Measurements from ENCODE around the gene HOXA11.

Gene HOXA11

DNA sequence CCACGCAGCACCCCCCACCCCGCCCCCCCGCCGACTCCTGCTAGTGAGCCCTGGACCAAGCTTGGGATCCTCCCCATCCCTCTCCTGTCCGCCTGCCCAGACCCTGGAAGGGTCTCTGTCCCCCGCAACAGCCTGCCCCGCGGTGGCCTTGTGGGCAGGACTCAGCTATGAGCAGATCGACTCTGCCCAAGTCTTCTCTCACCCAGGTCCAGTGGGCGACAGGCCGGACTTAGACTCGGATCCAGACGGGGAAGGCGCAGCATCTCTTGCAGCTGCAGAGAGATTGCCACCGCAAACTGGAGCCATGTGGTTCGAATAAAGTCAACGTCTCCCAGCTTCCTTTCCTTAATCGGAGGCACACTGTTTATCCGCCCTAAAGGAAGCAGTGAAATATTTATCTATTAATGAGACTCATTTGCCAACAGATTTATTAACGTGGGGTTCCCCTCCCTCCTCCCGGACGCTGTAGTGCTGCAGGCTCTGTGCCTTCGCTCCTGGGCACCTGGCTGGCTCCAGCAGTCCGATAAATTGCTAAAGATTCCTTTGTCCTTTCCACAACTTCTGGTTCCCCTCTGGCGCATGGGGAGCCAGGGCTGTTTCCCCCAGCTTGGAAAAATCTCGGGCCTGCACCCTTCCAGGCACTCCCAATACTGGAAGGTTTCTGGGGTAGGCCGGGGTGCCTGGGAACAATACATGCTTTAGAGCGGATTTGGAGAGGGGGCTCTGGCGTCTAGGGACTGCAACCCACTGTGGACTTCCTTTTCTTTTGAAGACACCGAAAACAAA, 27.9 kb downstream of the HOXA11 start:
- peak in 1 of 3 donors; percentile 72 for DNase-seq
- Histone ChIP-seq H3K9me3 (ENCODE audit: control extremely low read depth in 1 of 5, control insufficient read depth in 4 of 5, insufficient read depth in 2 of 5, low read depth in 1 of 5, low read length in 4 of 5) (no peaks in the 10 kb centered on the region), H3K4me3 (ENCODE audit: control insufficient read depth in 1 of 7, extremely low read depth in 1 of 7, insufficient read depth in 4 of 7, low read depth in 2 of 7, low read length in 6 of 7) (peak overlapping the region; percentile 28 to 100 (median 82)), H3K4me1 (ENCODE audit: control extremely low read depth in 1 of 4, control insufficient read depth in 4 of 4, insufficient read depth in 4 of 4, low read length in 3 of 4) (peaks cover 4 to 89% (median 79%) of the 10 kb centered on the region in 4 experiments), H3K27ac (ENCODE audit: insufficient read depth in 1 of 2, low read depth in 1 of 2, low read length in 2 of 2, poor library complexity in 1 of 2, severe bottlenecking in 2 of 2) (peak overlapping the region; percentile 86 to 96), H3K27me3 (replicated peaks in 2 of 5; ENCODE audit: control insufficient read depth in 4 of 5, insufficient read depth in 5 of 5, low read length in 4 of 5) (no peaks in the 10 kb centered on the region), H3K36me3 (ENCODE audit: control insufficient read depth in 4 of 4, insufficient read depth in 4 of 4, low read length in 3 of 4) (peaks cover 0 to 21% (median 0%) of the 10 kb centered on the region in 4 experiments)
- WGBS (ENCODE audit: insufficient coverage): 3% methylated on average over 19 of the region's 30 CpGs
- ChIA-PET CTCF (interaction anchor here (0.7 to 4.1 kb wide), 17 partner anchors 9 to 1264 kb away, joined by 3 to 41 read pairs (median 6); partner anchors contain the start of gene HOXA9), POLR2A (interaction anchor here (0.9 to 1.6 kb wide), 3 partner anchors 9 to 781 kb away, joined by 3 to 9 read pairs (median 3); partner anchors contain the start of genes HOXA4 and HOXA9)

GRCh38 chr7:27156508-27156898, 28.5 kb downstream of the HOXA11 start, which contains the start of gene HOXA7:
HOXA7 (minus strand) TSS chr7:27156675; CDS start chr7:27156545, 130 bp downstream.
- POLR2A ChIA-PET: interaction anchor here (0.9 to 1.6 kb wide), 4 partner anchors 9 to 957 kb away, joined by 3 to 9 read pairs (median 3); partner anchors contain the start of genes HOXA4 and HOXA9
- peak within 1 kb of the TSS; percentile 32 to 100 (median 82) for H3K4me3 ChIP-seq (ENCODE audit: control insufficient read depth in 1 of 7, extremely low read depth in 1 of 7, insufficient read depth in 4 of 7, low read depth in 2 of 7, low read length in 6 of 7)
- no peaks in the 10 kb centered on the region for H3K27me3 ChIP-seq (replicated peaks in 2 of 5; ENCODE audit: control insufficient read depth in 4 of 5, insufficient read depth in 5 of 5, low read length in 4 of 5)
- H3K9me3 ChIP-seq (ENCODE audit: control extremely low read depth in 1 of 5, control insufficient read depth in 4 of 5, insufficient read depth in 2 of 5, low read depth in 1 of 5, low read length in 4 of 5): no peaks in the 10 kb centered on the region
- peaks cover 4 to 85% (median 76%) of the 10 kb centered on the region in 4 experiments for H3K4me1 ChIP-seq (ENCODE audit: control extremely low read depth in 1 of 4, control insufficient read depth in 4 of 4, insufficient read depth in 4 of 4, low read length in 3 of 4)
- peak; percentile 83 to 94 (median 92) for DNase-seq
- H3K36me3 ChIP-seq (ENCODE audit: control insufficient read depth in 4 of 4, insufficient read depth in 4 of 4, low read length in 3 of 4): peaks cover 0 to 17% (median 0%) of the 10 kb centered on the region in 4 experiments
- CTCF ChIA-PET: interaction anchor here (0.7 to 4.1 kb wide), 15 partner anchors 9 to 1263 kb away, joined by 3 to 41 read pairs (median 6); partner anchors contain the start of gene HOXA9
- peak within 1 kb of the TSS; percentile 86 to 96 for H3K27ac ChIP-seq (ENCODE audit: insufficient read depth in 1 of 2, low read depth in 1 of 2, low read length in 2 of 2, poor library complexity in 1 of 2, severe bottlenecking in 2 of 2)
- WGBS (ENCODE audit: insufficient coverage): 0% methylated on average over 14 of the region's 33 CpGs

- DNase-seq: peak; percentile 60 to 78 (median 71)
- POLR2A ChIA-PET: interaction anchor here (0.9 to 1.6 kb wide), 5 partner anchors 10 to 956 kb away, joined by 3 to 9 read pairs (median 3); partner anchors contain the start of genes HOXA4 and HOXA9
- under 1% methylated on average over 51 of the region's 63 CpGs for WGBS (ENCODE audit: insufficient coverage)
- Histone ChIP-seq H3K27me3 (replicated peaks in 2 of 5; ENCODE audit: control insufficient read depth in 4 of 5, insufficient read depth in 5 of 5, low read length in 4 of 5) (no peaks in the 10 kb centered on the region), H3K36me3 (ENCODE audit: control insufficient read depth in 4 of 4, insufficient read depth in 4 of 4, low read length in 3 of 4) (peaks cover 0 to 17% (median 0%) of the 10 kb centered on the region in 4 experiments), H3K27ac (ENCODE audit: insufficient read depth in 1 of 2, low read depth in 1 of 2, low read length in 2 of 2, poor library complexity in 1 of 2, severe bottlenecking in 2 of 2) (peak overlapping the region; percentile 76 to 96), H3K9me3 (ENCODE audit: control extremely low read depth in 1 of 5, control insufficient read depth in 4 of 5, insufficient read depth in 2 of 5, low read depth in 1 of 5, low read length in 4 of 5) (no peaks in the 10 kb centered on the region), H3K4me3 (ENCODE audit: control insufficient read depth in 1 of 7, extremely low read depth in 1 of 7, insufficient read depth in 4 of 7, low read depth in 2 of 7, low read length in 6 of 7) (peak overlapping the region; percentile 32 to 100 (median 82)), H3K4me1 (ENCODE audit: control extremely low read depth in 1 of 4, control insufficient read depth in 4 of 4, insufficient read depth in 4 of 4, low read length in 3 of 4) (peaks cover 4 to 86% (median 77%) of the 10 kb centered on the region in 4 experiments)
- CTCF ChIA-PET: interaction anchor here (0.7 to 4.1 kb wide), 18 partner anchors 6 to 1263 kb away, joined by 3 to 41 read pairs (median 6); partner anchors contain the start of genes HOXA5 and HOXA9
These were observed 29.1 kb downstream of the HOXA11 start for GRCh38 chr7:27155816-27156507.

GRCh38 chr7:27154901-27155815, 29.9 kb downstream of the HOXA11 start:
- Histone ChIP-seq H3K9me3 (ENCODE audit: control extremely low read depth in 1 of 5, control insufficient read depth in 4 of 5, insufficient read depth in 2 of 5, low read depth in 1 of 5, low read length in 4 of 5) (no peaks in the 10 kb centered on the region), H3K4me3 (ENCODE audit: control insufficient read depth in 1 of 7, extremely low read depth in 1 of 7, insufficient read depth in 4 of 7, low read depth in 2 of 7, low read length in 6 of 7) (peak overlapping the region; percentile 24 to 100 (median 82)), H3K36me3 (ENCODE audit: control insufficient read depth in 4 of 4, insufficient read depth in 4 of 4, low read length in 3 of 4) (peaks cover 0 to 20% (median 0%) of the 10 kb centered on the region in 4 experiments), H3K4me1 (ENCODE audit: control extremely low read depth in 1 of 4, control insufficient read depth in 4 of 4, insufficient read depth in 4 of 4, low read length in 3 of 4) (peaks cover 4 to 83% (median 77%) of the 10 kb centered on the region in 4 experiments), H3K27me3 (replicated peaks in 2 of 5; ENCODE audit: control insufficient read depth in 4 of 5, insufficient read depth in 5 of 5, low read length in 4 of 5) (no peaks in the 10 kb centered on the region), H3K27ac (ENCODE audit: insufficient read depth in 1 of 2, low read depth in 1 of 2, low read length in 2 of 2, poor library complexity in 1 of 2, severe bottlenecking in 2 of 2) (peak overlapping the region; percentile 76 to 96)
- 1% methylated on average over 39 of the region's 48 CpGs for WGBS (ENCODE audit: insufficient coverage)
- CTCF ChIA-PET: interaction anchor here (0.7 to 4.1 kb wide), 10 partner anchors 7 to 487 kb away, joined by 3 to 24 read pairs (median 6); partner anchors contain the start of genes HOXA5 and HOXA9
- peak in 1 of 3 donors; percentile 73 for DNase-seq
- POLR2A ChIA-PET: interaction anchor here (1.4 to 1.5 kb wide), 2 partner anchors 297 to 955 kb away, joined by 3 to 4 read pairs; no protein-coding TSS in a partner anchor

DNA sequence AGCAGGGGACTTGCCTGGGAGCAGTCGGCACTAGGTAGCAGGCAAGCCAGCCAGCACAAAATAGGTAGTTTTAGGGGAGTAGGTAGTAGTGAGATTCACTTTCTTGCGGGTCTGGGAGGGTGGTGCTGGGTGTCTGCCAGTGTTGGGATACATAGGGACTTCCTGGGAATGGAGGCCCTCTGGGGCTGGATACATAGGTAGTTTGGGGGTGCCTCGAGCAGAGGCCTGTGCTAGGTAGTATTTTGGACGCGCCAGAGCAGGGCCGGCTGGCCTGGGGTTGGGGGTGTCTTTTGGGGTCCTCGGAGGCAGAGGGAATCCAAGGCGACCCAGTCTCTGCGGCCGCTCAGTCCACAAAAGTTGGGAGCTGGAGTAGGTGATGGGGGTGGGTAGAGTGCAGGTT, 30.7 kb downstream of the HOXA11 start:
- ChIA-PET POLR2A (interaction anchor here (0.9 to 1.5 kb wide), 2 partner anchors 15 to 296 kb away, joined by 4 to 5 read pairs; no protein-coding TSS in a partner anchor), CTCF (interaction anchor here (0.8 to 4.1 kb wide), 14 partner anchors 8 to 780 kb away, joined by 3 to 24 read pairs (median 4); partner anchors contain the start of gene HOXA9)
- peaks cover 0 to 25% (median 0%) of the 10 kb centered on the region in 4 experiments for H3K36me3 ChIP-seq (ENCODE audit: control insufficient read depth in 4 of 4, insufficient read depth in 4 of 4, low read length in 3 of 4)
- H3K27me3 ChIP-seq (replicated peaks in 2 of 5; ENCODE audit: control insufficient read depth in 4 of 5, insufficient read depth in 5 of 5, low read length in 4 of 5): no peaks in the 10 kb centered on the region
- peak overlapping the region in 1 of 2 experiments; percentile 96 for H3K27ac ChIP-seq (ENCODE audit: insufficient read depth in 1 of 2, low read depth in 1 of 2, low read length in 2 of 2, poor library complexity in 1 of 2, severe bottlenecking in 2 of 2)
- no peaks in the 10 kb centered on the region for H3K9me3 ChIP-seq (ENCODE audit: control extremely low read depth in 1 of 5, control insufficient read depth in 4 of 5, insufficient read depth in 2 of 5, low read depth in 1 of 5, low read length in 4 of 5)
- peak overlapping the region in 6 of 7 experiments; percentile 25 to 100 (median 88) for H3K4me3 ChIP-seq (ENCODE audit: control insufficient read depth in 1 of 7, extremely low read depth in 1 of 7, insufficient read depth in 4 of 7, low read depth in 2 of 7, low read length in 6 of 7)
- WGBS (ENCODE audit: insufficient coverage): 66% methylated on average over 5 of the region's 10 CpGs
- DNase-seq: peak in 1 of 3 donors; percentile 5
- H3K4me1 ChIP-seq (ENCODE audit: control extremely low read depth in 1 of 4, control insufficient read depth in 4 of 4, insufficient read depth in 4 of 4, low read length in 3 of 4): peaks cover 6 to 83% (median 76%) of the 10 kb centered on the region in 4 experiments
